Keratinocyte (primary cell): ENCODE data around the gene CCDC15.

Source experiments
- CTCF ChIP-seq, 3 experiments: IDR thresholded peaks in 1 of 3; conservative IDR thresholded peaks in 1 of 3; optimal IDR thresholded peaks in 1 of 3; 2 replicates in 2 of 3; 3 replicates in 1 of 3; pipeline versions ENCODE3 to v1.5.1; 2011; ENCODE audit warnings: low read length in 3 of 3, mild to moderate bottlenecking in 3 of 3, moderate library complexity in 2 of 3, control low read depth in 1 of 3, inconsistent platforms in 1 of 3; ENCODE audit not compliant: insufficient read depth in 2 of 3; ENCODE audit errors: extremely low read depth in 1 of 3
- EZH2 ChIP-seq: IDR thresholded peaks from one replicate; pipeline ENCODE4 v1.6.1; 2012; ENCODE audit warnings: inconsistent platforms, mild to moderate bottlenecking, low read length, moderate library complexity

- TF ChIP-seq CTCF (optimal IDR thresholded peaks at IDR 0.05 in 1 of 3, IDR thresholded peaks at IDR 0.05 in 1 of 3, conservative IDR thresholded peaks at IDR 0.05 in 1 of 3; ENCODE audit: extremely low read depth in 1 of 3, insufficient read depth in 2 of 3, low read length in 3 of 3): peak in 2 of 3 experiments; percentile 19 to 20
- no peak for TF ChIP-seq EZH2
Observed at GRCh38 chr11:125075900-125076317, 121.9 kb downstream of the CCDC15 start.
